ENCODE measurements around the gene TACR2.
"Not testable (repeated sequence)": the region's sequence is repeated elsewhere in the genome, so short reads cannot be mapped to it uniquely, and the experiment has no call there.

TACR2 gene

GRCh38 chr10:69450395-69450794 lies 33.7 kb upstream of the TACR2 start:
- DNase-seq (ENCODE audit: low spot score), result not testable (repeated sequence)

- DNase-seq (ENCODE audit: low spot score), result peak; percentile 76
Observed at GRCh38 chr10:69449841-69450240, 33.1 kb upstream of the TACR2 start.

GRCh38 chr10:69446650-69447151 lies 30.0 kb upstream of the TACR2 start:
- DNase-seq (ENCODE audit: low spot score), result no peak

GRCh38 chr10:69446229-69446628 lies 29.5 kb upstream of the TACR2 start:
- no peak for DNase-seq (ENCODE audit: low spot score)

GRCh38 chr10:69445041-69445440 lies 28.3 kb upstream of the TACR2 start:
- DNase-seq (ENCODE audit: low spot score), result no peak

GRCh38 chr10:69443354-69443753 lies 26.6 kb upstream of the TACR2 start:
- DNase-seq (ENCODE audit: low spot score), result no peak

- no peak for DNase-seq (ENCODE audit: low spot score)
Observed at GRCh38 chr10:69439813-69440506, 23.2 kb upstream of the TACR2 start.

GRCh38 chr10:69439350-69439739 lies 22.6 kb upstream of the TACR2 start:
- no peak for DNase-seq (ENCODE audit: low spot score)

- no peak for DNase-seq (ENCODE audit: low spot score)
Observed at GRCh38 chr10:69438536-69439349, 22.0 kb upstream of the TACR2 start.

GRCh38 chr10:69437321-69438259 lies 20.9 kb upstream of the TACR2 start:
- no peak for DNase-seq (ENCODE audit: low spot score)

- no peak for DNase-seq (ENCODE audit: low spot score)
Observed at GRCh38 chr10:69435966-69436520, 19.3 kb upstream of the TACR2 start.

GRCh38 chr10:69434926-69435325 lies 18.2 kb upstream of the TACR2 start:
- no peak for DNase-seq (ENCODE audit: low spot score)

GRCh38 chr10:69434169-69434568 lies 17.5 kb upstream of the TACR2 start:
- DNase-seq (ENCODE audit: low spot score), result no peak

GRCh38 chr10:69428165-69428564 lies 11.4 kb upstream of the TACR2 start:
- no peak for DNase-seq (ENCODE audit: low spot score)

GRCh38 chr10:69426376-69426727 lies 9.6 kb upstream of the TACR2 start:
- no peak for DNase-seq (ENCODE audit: low spot score)

- no peak for DNase-seq (ENCODE audit: low spot score)
Observed at GRCh38 chr10:69425511-69426298, 9.0 kb upstream of the TACR2 start.

- no peak for DNase-seq (ENCODE audit: low spot score)
Observed at GRCh38 chr10:69425041-69425440, 8.3 kb upstream of the TACR2 start.

- DNase-seq (ENCODE audit: low spot score), result no peak
Observed at GRCh38 chr10:69422676-69423075, 6.0 kb upstream of the TACR2 start.

- DNase-seq (ENCODE audit: low spot score), result no peak
Observed at GRCh38 chr10:69421611-69422308, 5.0 kb upstream of the TACR2 start.

GRCh38 chr10:69419744-69420126 lies 3.0 kb upstream of the TACR2 start:
- no peak for DNase-seq (ENCODE audit: low spot score)

Measured in ecto neural progenitor cell (in vitro differentiated cells).